AG09309 (cell line): Measurements from ENCODE around the gene SMCR8.
"Not testable (repeated sequence)": the region's sequence is repeated elsewhere in the genome, so short reads cannot be mapped to it uniquely, and the experiment has no call there.

Experiments used
- DNase-seq: peaks from one replicate; pipeline ENCODE4 v3.0.0-alpha.2; 2010; ENCODE audit warnings: low read depth
- H3K4me3 ChIP-seq: 2 replicates; pipeline ENCODE4 v1.5.1; 2011; ENCODE audit warnings: mild to moderate bottlenecking, low read depth, low read length, moderate library complexity; ENCODE audit not compliant: control insufficient read depth
- CTCF ChIP-seq: IDR thresholded peaks from 2 replicates; pipeline ENCODE4 v1.5.1; 2011; ENCODE audit warnings: mild to moderate bottlenecking, low read depth, low read length, inconsistent platforms; ENCODE audit not compliant: insufficient read depth, control insufficient read depth; ENCODE audit errors: missing control alignments

Gene SMCR8

DNA sequence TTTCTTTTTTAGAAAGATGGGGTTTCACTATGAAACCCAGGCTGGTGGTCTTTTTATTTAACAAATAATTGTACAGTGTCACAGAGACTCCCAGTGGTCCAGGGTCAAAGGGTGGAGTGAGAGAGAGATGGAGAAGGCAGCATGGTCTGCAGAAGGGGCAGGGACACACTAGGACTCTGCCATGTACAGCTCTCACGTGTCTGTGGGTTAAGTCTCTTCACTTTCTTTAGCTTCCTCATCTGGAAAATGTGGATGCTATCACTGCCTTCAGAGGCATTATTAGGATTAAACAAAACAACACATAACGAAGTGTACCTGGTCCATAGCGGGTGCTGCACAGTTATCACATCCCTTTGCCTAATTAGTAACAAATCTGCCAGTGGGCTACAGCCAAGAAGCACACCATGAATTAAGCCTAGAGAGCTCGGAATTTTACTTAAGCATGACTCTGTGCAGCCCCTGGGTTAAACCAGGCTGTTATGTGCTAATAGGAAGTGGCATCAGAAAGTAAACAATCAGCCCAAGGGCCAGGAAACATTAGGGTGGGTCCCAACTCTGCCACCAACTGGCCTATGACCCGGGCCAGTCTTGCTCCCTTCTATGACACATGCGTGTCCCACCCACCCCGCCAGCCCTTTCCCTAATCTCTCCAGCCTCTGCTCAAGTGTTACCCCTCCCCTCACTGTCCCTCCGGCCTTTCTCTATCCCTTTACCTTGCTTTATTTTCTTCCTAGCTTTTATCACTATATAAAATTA lies 14.2 kb upstream of the SMCR8 start:
- no peak for TF ChIP-seq CTCF
- DNase-seq: no peak
- no peak overlapping the region for H3K4me3 ChIP-seq

- not testable (repeated sequence) for DNase-seq, H3K4me3 ChIP-seq
Observed at GRCh38 chr17:18303206-18303605, 11.9 kb upstream of the SMCR8 start.

GRCh38 chr17:18309202-18309601 lies 5.9 kb upstream of the SMCR8 start:
- no peak for DNase-seq
- no peak for TF ChIP-seq CTCF
- no peak overlapping the region for H3K4me3 ChIP-seq

DNA sequence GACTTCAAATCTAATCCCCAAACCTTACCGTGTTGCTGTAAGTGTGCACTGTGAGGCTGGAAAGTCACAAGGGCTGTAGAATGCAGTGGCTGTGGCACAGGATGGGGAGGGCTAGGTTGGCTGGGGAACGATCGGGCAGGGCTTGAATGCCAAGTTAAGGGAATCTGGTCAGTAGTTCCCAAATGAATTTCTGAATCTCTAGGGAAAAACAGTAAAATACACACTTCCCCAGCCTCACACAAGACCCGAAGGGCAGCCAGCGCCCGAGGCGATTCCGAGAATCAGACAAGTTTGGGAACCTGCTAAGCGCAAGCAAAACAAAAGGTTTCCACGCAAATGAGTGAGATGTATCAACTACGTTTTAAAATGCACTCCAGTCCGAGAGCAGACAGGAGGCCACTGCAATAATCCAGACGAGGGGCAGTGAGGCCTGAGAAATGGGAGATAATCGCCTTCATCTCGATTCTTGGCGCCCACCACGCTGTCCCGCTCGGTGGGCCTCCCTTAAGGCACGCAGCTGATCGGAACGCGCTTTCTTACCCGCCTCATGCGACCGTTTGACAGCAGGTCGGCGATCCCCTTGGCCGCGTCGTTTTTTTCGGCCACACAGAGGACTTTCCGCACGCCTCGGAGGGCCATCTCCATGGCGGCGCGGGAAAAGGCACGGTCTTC lies 898 bp upstream of the SMCR8 start:
- no peak for DNase-seq
- TF ChIP-seq CTCF: no peak
- H3K4me3 ChIP-seq: peak overlapping the region; percentile 84

DNA sequence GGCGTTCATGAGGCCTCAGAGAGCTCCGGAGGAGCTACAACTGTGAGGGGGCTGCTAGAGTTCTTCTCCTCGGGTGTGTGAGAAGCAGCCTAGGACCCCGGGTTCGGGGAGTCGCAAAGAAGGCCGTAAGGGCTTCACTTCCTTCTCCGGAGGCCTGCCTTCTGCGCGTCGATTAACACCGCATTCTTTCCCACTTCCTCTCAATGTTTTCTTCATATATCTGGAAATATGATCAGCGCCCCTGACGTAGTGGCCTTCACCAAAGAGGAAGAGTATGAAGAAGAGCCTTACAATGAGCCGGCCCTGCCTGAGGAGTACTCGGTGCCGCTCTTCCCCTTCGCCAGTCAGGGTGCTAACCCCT lies 449 bp downstream of the SMCR8 start:
- no peak for TF ChIP-seq CTCF
- no peak for DNase-seq
- peak overlapping the region; percentile 84 for H3K4me3 ChIP-seq

DNA sequence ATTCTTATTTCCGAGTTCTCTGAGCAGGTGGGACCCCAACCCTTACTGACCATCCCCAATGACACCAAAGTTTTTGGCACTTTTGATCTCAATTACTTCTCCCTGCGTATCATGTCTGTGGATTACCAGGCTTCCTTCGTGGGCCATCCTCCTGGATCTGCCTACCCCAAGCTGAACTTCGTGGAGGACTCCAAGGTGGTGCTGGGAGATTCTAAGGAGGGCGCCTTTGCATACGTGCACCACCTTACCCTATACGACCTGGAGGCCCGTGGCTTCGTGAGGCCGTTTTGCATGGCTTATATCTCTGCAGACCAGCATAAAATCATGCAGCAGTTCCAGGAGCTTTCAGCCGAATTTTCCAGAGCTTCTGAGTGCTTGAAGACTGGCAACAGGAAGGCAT lies 868 bp downstream of the SMCR8 start:
- TF ChIP-seq CTCF: no peak
- no peak for DNase-seq
- H3K4me3 ChIP-seq: peak overlapping the region; percentile 84

DNA sequence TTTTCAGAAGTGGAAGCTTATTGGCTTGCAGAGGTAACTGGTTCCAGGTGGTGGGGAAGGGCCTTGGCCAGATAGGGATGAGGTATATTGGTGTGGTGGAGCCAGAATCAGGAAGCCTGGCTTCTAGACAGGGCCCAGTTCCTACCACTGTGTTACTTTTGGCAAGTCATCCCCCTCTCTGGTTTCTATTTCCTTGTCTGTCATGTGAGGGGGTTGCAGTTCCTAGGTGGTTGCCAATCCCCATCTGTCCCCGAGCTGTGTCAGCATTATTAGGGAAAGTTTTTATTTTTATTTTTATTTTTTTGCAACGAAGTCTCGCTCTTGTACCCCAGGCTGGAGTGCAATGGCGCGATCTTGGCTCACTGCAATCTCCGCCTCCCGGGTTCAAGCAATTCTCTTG lies 3.0 kb downstream of the SMCR8 start:
- no peak for DNase-seq
- H3K4me3 ChIP-seq: peak overlapping the region; percentile 2
- TF ChIP-seq CTCF: no peak
